ENCODE measurements around the gene SYNPR. TPM values are rescaled to one million over a fixed set of nuclear protein-coding genes. Genes with fewer than 3 reads are reported as not detected.

The SYNPR gene
- total RNA-seq, 1 experiment from 2014 or later, result 0.85 TPM

- TF ChIP-seq, protein P1, sequence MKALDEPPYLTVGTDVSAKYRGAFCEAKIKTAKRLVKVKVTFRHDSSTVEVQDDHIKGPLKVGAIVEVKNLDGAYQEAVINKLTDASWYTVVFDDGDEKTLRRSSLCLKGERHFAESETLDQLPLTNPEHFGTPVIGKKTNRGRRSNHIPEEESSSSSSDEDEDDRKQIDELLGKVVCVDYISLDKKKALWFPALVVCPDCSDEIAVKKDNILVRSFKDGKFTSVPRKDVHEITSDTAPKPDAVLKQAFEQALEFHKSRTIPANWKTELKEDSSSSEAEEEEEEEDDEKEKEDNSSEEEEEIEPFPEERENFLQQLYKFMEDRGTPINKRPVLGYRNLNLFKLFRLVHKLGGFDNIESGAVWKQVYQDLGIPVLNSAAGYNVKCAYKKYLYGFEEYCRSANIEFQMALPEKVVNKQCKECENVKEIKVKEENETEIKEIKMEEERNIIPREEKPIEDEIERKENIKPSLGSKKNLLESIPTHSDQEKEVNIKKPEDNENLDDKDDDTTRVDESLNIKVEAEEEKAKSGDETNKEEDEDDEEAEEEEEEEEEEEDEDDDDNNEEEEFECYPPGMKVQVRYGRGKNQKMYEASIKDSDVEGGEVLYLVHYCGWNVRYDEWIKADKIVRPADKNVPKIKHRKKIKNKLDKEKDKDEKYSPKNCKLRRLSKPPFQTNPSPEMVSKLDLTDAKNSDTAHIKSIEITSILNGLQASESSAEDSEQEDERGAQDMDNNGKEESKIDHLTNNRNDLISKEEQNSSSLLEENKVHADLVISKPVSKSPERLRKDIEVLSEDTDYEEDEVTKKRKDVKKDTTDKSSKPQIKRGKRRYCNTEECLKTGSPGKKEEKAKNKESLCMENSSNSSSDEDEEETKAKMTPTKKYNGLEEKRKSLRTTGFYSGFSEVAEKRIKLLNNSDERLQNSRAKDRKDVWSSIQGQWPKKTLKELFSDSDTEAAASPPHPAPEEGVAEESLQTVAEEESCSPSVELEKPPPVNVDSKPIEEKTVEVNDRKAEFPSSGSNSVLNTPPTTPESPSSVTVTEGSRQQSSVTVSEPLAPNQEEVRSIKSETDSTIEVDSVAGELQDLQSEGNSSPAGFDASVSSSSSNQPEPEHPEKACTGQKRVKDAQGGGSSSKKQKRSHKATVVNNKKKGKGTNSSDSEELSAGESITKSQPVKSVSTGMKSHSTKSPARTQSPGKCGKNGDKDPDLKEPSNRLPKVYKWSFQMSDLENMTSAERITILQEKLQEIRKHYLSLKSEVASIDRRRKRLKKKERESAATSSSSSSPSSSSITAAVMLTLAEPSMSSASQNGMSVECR (CRISPR knock-in tag; IDR thresholded peaks at IDR 0.05; ENCODE audit: borderline replicate concordance), result no peak
- TF ChIP-seq TP53 (CRISPR knock-in tag; IDR thresholded peaks at IDR 0.05) (no peak), CREM (CRISPR knock-in tag; IDR thresholded peaks at IDR 0.05) (no peak), JUN (CRISPR knock-in tag; IDR thresholded peaks at IDR 0.05) (no peak), NFATC4 (CRISPR knock-in tag; IDR thresholded peaks at IDR 0.05) (no peak), SMAD4 (CRISPR knock-in tag; IDR thresholded peaks at IDR 0.05) (no peak), NR3C1 (CRISPR knock-in tag; conservative IDR thresholded peaks at IDR 0.05; ENCODE audit: low read depth) (no peak), NFE2L1 (CRISPR knock-in tag; IDR thresholded peaks at IDR 0.05) (no peak), GRHL2 (CRISPR knock-in tag; IDR thresholded peaks at IDR 0.05; ENCODE audit: insufficient replicate concordance, severe bottlenecking) (no peak)
Measured at GRCh38 chr3:63450023-63450422, 171.9 kb downstream of the SYNPR start (continued).

- peak; percentile 13 for DNase-seq (ENCODE audit: low spot score)
- TF ChIP-seq NR1H2 (CRISPR knock-in tag; IDR thresholded peaks at IDR 0.05) (no peak), ZNF396 (CRISPR knock-in tag; IDR thresholded peaks at IDR 0.05; ENCODE audit: borderline replicate concordance) (no peak), TCF7 (CRISPR knock-in tag; IDR thresholded peaks at IDR 0.05; ENCODE audit: low read depth) (no peak), FOXJ3 (CRISPR knock-in tag; IDR thresholded peaks at IDR 0.05; ENCODE audit: borderline replicate concordance) (no peak), ZNF263 (CRISPR knock-in tag; IDR thresholded peaks at IDR 0.05; ENCODE audit: low read depth) (no peak), FOXP4 (CRISPR knock-in tag; IDR thresholded peaks at IDR 0.05) (no peak), NFATC4 (CRISPR knock-in tag; IDR thresholded peaks at IDR 0.05) (no peak), EMX1 (CRISPR knock-in tag; IDR thresholded peaks at IDR 0.05) (no peak)
- TF ChIP-seq, protein P2, sequence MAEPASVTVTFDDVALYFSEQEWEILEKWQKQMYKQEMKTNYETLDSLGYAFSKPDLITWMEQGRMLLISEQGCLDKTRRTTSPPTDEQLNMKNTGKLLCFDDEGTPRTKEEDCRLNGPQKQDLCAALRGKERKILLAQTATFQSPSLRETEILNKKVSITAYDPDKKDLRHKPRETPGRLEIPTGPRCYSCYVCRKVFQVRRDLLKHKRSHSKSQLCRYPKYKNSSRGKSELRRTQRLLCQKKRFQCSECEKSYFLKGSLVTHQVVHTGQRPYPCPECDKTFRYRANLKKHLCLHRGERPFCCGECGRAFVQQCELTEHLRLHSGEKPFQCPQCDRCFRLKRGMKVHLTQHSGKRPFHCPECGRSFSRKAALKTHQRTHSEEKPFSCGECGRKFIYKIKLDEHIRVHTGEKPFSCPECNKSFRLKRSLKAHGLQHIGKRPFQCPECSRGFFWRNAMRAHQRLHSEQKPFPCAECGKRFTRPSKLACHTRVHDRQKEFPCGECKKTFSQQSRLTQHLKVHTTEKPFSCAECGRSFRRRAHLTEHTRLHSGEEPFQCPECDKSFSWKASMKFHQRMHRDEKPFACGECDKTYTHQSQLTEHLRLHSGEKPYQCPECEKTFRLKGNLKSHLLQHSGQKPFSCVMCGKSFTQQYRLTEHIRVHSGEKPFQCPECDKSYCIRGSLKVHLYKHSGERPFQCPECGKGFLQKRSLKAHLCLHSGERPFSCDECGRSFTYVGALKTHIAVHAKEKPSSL (CRISPR knock-in tag; conservative IDR thresholded peaks at IDR 0.05), result no peak
- TF ChIP-seq, protein P3, sequence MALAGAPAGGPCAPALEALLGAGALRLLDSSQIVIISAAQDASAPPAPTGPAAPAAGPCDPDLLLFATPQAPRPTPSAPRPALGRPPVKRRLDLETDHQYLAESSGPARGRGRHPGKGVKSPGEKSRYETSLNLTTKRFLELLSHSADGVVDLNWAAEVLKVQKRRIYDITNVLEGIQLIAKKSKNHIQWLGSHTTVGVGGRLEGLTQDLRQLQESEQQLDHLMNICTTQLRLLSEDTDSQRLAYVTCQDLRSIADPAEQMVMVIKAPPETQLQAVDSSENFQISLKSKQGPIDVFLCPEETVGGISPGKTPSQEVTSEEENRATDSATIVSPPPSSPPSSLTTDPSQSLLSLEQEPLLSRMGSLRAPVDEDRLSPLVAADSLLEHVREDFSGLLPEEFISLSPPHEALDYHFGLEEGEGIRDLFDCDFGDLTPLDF (CRISPR knock-in tag; IDR thresholded peaks at IDR 0.05), result no peak
- H3K9me3 Mint-ChIP-seq, result 0 out of 2 replicates have a peak, but pooled peaks cover 2% of the 10 kb centered on the region
- no peaks in the 10 kb centered on the region for H3K27me3 Mint-ChIP-seq (ENCODE audit: low read depth)
- no peaks in the 10 kb centered on the region; the same call in 1 of the 2 replicates for H3K36me3 Mint-ChIP-seq
- ATAC-seq, result peak; percentile 63
- no peak overlapping the region for H3K4me3 Mint-ChIP-seq
- ChIA-PET CTCF (interaction anchor here (0.7 to 2.0 kb wide), 6 partner anchors 21 to 368 kb away, joined by 3 to 8 read pairs (median 5); partner anchors contain the start of gene C3orf49), POLR2A (no interaction called here)
- peaks cover 20% of the 10 kb centered on the region for H3K4me1 Mint-ChIP-seq
- no peak overlapping the region for H3K27ac Mint-ChIP-seq
Measured at GRCh38 chr3:63450634-63451363, 172.7 kb downstream of the SYNPR start.

Measured in WTC11 (cell line).